DMS 273 treated with DMSO at 0.1 percent for 48 hours (cell line): ENCODE results near the gene TGM2.
"Not testable (repeated sequence)": the region's sequence is repeated elsewhere in the genome, so short reads cannot be mapped to it uniquely, and the experiment has no call there.

ENCODE experiments used
- DNase-seq: peaks from one replicate; lab custom pipeline; 2025; lab: John Stamatoyannopoulos, UW

The TGM2 gene

GRCh38 chr20:38115205-38115604 lies 49.9 kb downstream of the TGM2 start:
- DNase-seq, result no peak

- DNase-seq, result no peak
These were observed 50.7 kb downstream of the TGM2 start for GRCh38 chr20:38114353-38114791.

- DNase-seq, result no peak
These were observed 51.4 kb downstream of the TGM2 start for GRCh38 chr20:38113401-38114325.

GRCh38 chr20:38112930-38113294 lies 52.2 kb downstream of the TGM2 start:
- DNase-seq, result no peak

- DNase-seq, result no peak
These were observed 52.7 kb downstream of the TGM2 start for GRCh38 chr20:38112261-38112929.

- no peak for DNase-seq
These were observed 53.5 kb downstream of the TGM2 start for GRCh38 chr20:38111366-38112232.

- DNase-seq, result no peak
These were observed 54.4 kb downstream of the TGM2 start for GRCh38 chr20:38110525-38111178.

GRCh38 chr20:38109591-38110524 lies 55.2 kb downstream of the TGM2 start:
- DNase-seq, result peak; percentile 13

- DNase-seq, result no peak
These were observed 56.0 kb downstream of the TGM2 start for GRCh38 chr20:38108986-38109541.

GRCh38 chr20:38108438-38108985 lies 56.6 kb downstream of the TGM2 start:
- DNase-seq, result no peak

GRCh38 chr20:38107916-38108315 lies 57.2 kb downstream of the TGM2 start:
- not testable (repeated sequence) for DNase-seq

GRCh38 chr20:38107386-38107785 lies 57.7 kb downstream of the TGM2 start:
- not testable (repeated sequence) for DNase-seq

- DNase-seq, result no peak
These were observed 58.6 kb downstream of the TGM2 start for GRCh38 chr20:38106461-38106860.

GRCh38 chr20:38104285-38104684 lies 60.8 kb downstream of the TGM2 start:
- DNase-seq, result no peak

- not testable (repeated sequence) for DNase-seq
These were observed 62.9 kb downstream of the TGM2 start for GRCh38 chr20:38102206-38102605.

- no peak for DNase-seq
These were observed 66.1 kb downstream of the TGM2 start for GRCh38 chr20:38098952-38099351.

- DNase-seq, result no peak
These were observed 69.9 kb downstream of the TGM2 start for GRCh38 chr20:38095017-38095686.

GRCh38 chr20:38094373-38094891 lies 70.6 kb downstream of the TGM2 start:
- DNase-seq, result no peak

GRCh38 chr20:38093641-38094077 lies 71.4 kb downstream of the TGM2 start:
- DNase-seq, result no peak
